HCT116 (cell line): ENCODE measurements around the gene CHD8.

Experiments used
- ATF3 ChIP-seq: IDR thresholded peaks from 2 replicates; pipeline ENCODE4 v1.6.1; 2012
- CEBPB ChIP-seq: IDR thresholded peaks from 2 replicates; pipeline ENCODE4 v1.6.1; 2012; ENCODE audit warnings: low read depth
- CTCF ChIP-seq, 3 experiments: fragments of 200-600 bp in 1 of 3; sonication (generic) in 1 of 3; IDR thresholded peaks in 2 of 3; conservative IDR thresholded peaks in 1 of 3; 2 replicates each; pipeline ENCODE4 v1.5.1; 2012 to 2017; ENCODE audit warnings: low read depth in 2 of 3, low read length in 2 of 3, antibody characterized with exemption in 1 of 3, borderline replicate concordance in 1 of 3, control low read depth in 1 of 3, mild to moderate bottlenecking in 1 of 3, mixed read lengths in 1 of 3, mixed run types in 1 of 3, moderate library complexity in 1 of 3; ENCODE audit not compliant: insufficient read depth in 1 of 3
- EZH2 ChIP-seq: fragments of 200-600 bp; sonication (generic); IDR thresholded peaks from 2 replicates; pipeline ENCODE4 v1.6.1; 2017; ENCODE audit warnings: antibody characterized with exemption, mixed run types
- JUND ChIP-seq: IDR thresholded peaks from 2 replicates; pipeline ENCODE4 v1.6.1; 2012
- POLR2A ChIP-seq: IDR thresholded peaks from 2 replicates; pipeline ENCODE4 v1.7.0; 2011; ENCODE audit warnings: borderline replicate concordance; ENCODE audit not compliant: insufficient read depth, insufficient read length; ENCODE audit errors: extremely low read depth
- POLR2AphosphoS5 ChIP-seq: IDR thresholded peaks from 2 replicates; pipeline ENCODE4 v1.6.1; 2011; ENCODE audit warnings: mild to moderate bottlenecking, low read depth, low read length, moderate library complexity
- TCF7L2 ChIP-seq: IDR thresholded peaks from 2 replicates; pipeline ENCODE4 v1.7.0; 2011; ENCODE audit warnings: borderline replicate concordance, inconsistent platforms; ENCODE audit not compliant: insufficient read depth, insufficient read length; ENCODE audit errors: extremely low read depth
- ZNF274 ChIP-seq: fragments of 200-500 bp; sonication (Bioruptor generic); IDR thresholded peaks from 2 replicates; pipeline ENCODE4 v1.6.1; 2014; ENCODE audit warnings: mild to moderate bottlenecking, low read depth, low read length, inconsistent platforms
- TF ChIP-seq, protein P1 (sequence below): IDR thresholded peaks from 2 replicates; pipeline ENCODE4 v1.6.1; 2012; ENCODE audit warnings: low read depth

GRCh38 chr14:21382886-21383847 is 72.8 kb downstream of the CHD8 start:
- TF ChIP-seq ATF3 (no peak), TCF7L2 (no peak), CEBPB (no peak), CTCF (IDR thresholded peaks at IDR 0.05 in 2 of 3, conservative IDR thresholded peaks at IDR 0.05 in 1 of 3; ENCODE audit: borderline replicate concordance in 1 of 3, insufficient read depth in 1 of 3, low read depth in 2 of 3, low read length in 2 of 3) (no peak), POLR2AphosphoS5 (no peak), ZNF274 (no peak), POLR2A (no peak), JUND (no peak), EZH2 (no peak)
- TF ChIP-seq, protein P1, sequence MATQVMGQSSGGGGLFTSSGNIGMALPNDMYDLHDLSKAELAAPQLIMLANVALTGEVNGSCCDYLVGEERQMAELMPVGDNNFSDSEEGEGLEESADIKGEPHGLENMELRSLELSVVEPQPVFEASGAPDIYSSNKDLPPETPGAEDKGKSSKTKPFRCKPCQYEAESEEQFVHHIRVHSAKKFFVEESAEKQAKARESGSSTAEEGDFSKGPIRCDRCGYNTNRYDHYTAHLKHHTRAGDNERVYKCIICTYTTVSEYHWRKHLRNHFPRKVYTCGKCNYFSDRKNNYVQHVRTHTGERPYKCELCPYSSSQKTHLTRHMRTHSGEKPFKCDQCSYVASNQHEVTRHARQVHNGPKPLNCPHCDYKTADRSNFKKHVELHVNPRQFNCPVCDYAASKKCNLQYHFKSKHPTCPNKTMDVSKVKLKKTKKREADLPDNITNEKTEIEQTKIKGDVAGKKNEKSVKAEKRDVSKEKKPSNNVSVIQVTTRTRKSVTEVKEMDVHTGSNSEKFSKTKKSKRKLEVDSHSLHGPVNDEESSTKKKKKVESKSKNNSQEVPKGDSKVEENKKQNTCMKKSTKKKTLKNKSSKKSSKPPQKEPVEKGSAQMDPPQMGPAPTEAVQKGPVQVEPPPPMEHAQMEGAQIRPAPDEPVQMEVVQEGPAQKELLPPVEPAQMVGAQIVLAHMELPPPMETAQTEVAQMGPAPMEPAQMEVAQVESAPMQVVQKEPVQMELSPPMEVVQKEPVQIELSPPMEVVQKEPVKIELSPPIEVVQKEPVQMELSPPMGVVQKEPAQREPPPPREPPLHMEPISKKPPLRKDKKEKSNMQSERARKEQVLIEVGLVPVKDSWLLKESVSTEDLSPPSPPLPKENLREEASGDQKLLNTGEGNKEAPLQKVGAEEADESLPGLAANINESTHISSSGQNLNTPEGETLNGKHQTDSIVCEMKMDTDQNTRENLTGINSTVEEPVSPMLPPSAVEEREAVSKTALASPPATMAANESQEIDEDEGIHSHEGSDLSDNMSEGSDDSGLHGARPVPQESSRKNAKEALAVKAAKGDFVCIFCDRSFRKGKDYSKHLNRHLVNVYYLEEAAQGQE, result no peak
